Tibial nerve (tissue), 4 donors: Measurements from ENCODE around the gene GIMAP4. TPM values are rescaled to one million over a fixed set of nuclear protein-coding genes. Genes with fewer than 3 reads are reported as not detected.
A peak's percentile ranks its signal among the peaks of the same experiment; 100 is the strongest.
"Not testable (repeated sequence)": the region's sequence is repeated elsewhere in the genome, so short reads cannot be mapped to it uniquely, and the experiment has no call there.

ENCODE experiments used
- DNase-seq, 2 donors: peaks; one replicate each; pipeline ENCODE4 v3.0.0-alpha.2; 2019; ENCODE audit warnings: low spot score in 2 of 2
- H3K27ac ChIP-seq, 4 donors: fragments of 200-600 bp; sonication (generic) in 3 of 4; one replicate each; pipeline ENCODE4 v1.5.1; 2017 to 2019; ENCODE audit warnings: mild to moderate bottlenecking in 1 of 4
- H3K27me3 ChIP-seq, 2 donors: fragments of 200-600 bp; sonication (generic) in 1 of 2; one replicate each; pipeline versions ENCODE4 v1.5.1 to v1.6.0; 2017 to 2019
- H3K36me3 ChIP-seq, 3 donors: fragments of 200-600 bp; sonication (generic); one replicate each; pipeline ENCODE4 v1.5.1; 2018 to 2019
- H3K4me1 ChIP-seq, 4 donors: fragments of 200-600 bp; sonication (generic) in 3 of 4; one replicate each; pipeline ENCODE4 v1.5.1; 2017 to 2019
- H3K4me3 ChIP-seq, 4 donors: fragments of 200-600 bp; sonication (generic) in 3 of 4; one replicate each; pipeline ENCODE4 v1.5.1; 2017 to 2019; ENCODE audit warnings: mild to moderate bottlenecking in 1 of 4, moderate library complexity in 1 of 4
- H3K9me3 ChIP-seq, 4 donors: fragments of 200-600 bp; sonication (generic) in 3 of 4; one replicate each; pipeline ENCODE4 v1.5.1; 2017 to 2019
- CTCF ChIP-seq, 5 experiments: fragments of 200-600 bp in 3 of 5; fragments of 450-650 bp in 2 of 5; sonication (generic) in 3 of 5; IDR thresholded peaks; one replicate each; pipeline ENCODE4 v1.5.1; 2016 to 2019; ENCODE audit warnings: antibody characterized with exemption in 5 of 5, mild to moderate bottlenecking in 3 of 5, moderate library complexity in 2 of 5
- EP300 ChIP-seq, 2 donors: sonication (generic); formaldehyde crosslinking; IDR thresholded peaks; one replicate each; pipeline ENCODE4 v1.6.1; 2017; ENCODE audit warnings: antibody characterized with exemption in 2 of 2, mild to moderate bottlenecking in 1 of 2
- POLR2A ChIP-seq, 2 donors: fragments of 450-650 bp; IDR thresholded peaks; one replicate each; pipeline ENCODE4 v1.6.1; 2017; ENCODE audit warnings: antibody characterized with exemption in 2 of 2, mild to moderate bottlenecking in 2 of 2, moderate library complexity in 2 of 2
- WGBS, 2 donors: methylation state at CpG; one replicate each; pipeline ENCODE4 v1.1.5; 2018; 5-methylcytosine and 5-hydroxymethylcytosine counted together
- total RNA-seq, 4 donors: library from RNA; depleted of rRNA; stranded (reverse); fragments of >200 nt; gene quantifications; one replicate each; pipeline ENCODE4 v1.1.0, GENCODE V29; 2016

GIMAP4 gene
- total RNA-seq, 4 donors from 2014 or later, result 19.5 to 44.1 (median 31.8) TPM

- DNase-seq, result no peak
- WGBS, 2 donors, result 71 to 77% methylated on average over 2 of the region's 2 CpGs
- peaks cover 0 to 5% (median 0%) of the 10 kb centered on the region in 4 donors for H3K9me3 ChIP-seq
- H3K4me1 ChIP-seq, result no peaks in the 10 kb centered on the region
- peak overlapping the region in 3 of 4 donors; percentile 43 to 76 (median 64) for H3K27ac ChIP-seq
- no peak for TF ChIP-seq EP300 (IDR thresholded peaks at IDR 0.05)
- peaks cover 0 to 24% (median 0%) of the 10 kb centered on the region in 3 donors for H3K36me3 ChIP-seq
- peak overlapping the region in 3 of 4 donors; percentile 28 to 50 (median 37) for H3K4me3 ChIP-seq
- no peaks in the 10 kb centered on the region for H3K27me3 ChIP-seq
Measured at GRCh38 chr7:150568714-150569113, 1.5 kb downstream of the GIMAP4 start.

GRCh38 chr7:150569245-150569955 lies 2.2 kb downstream of the GIMAP4 start:
- Histone ChIP-seq H3K4me3 (peak overlapping the region in 3 of 4 donors; percentile 28 to 50 (median 37)), H3K9me3 (peaks cover 0 to 5% (median 0%) of the 10 kb centered on the region in 4 donors), H3K27ac (peak overlapping the region in 3 of 4 donors; percentile 43 to 76 (median 64)), H3K36me3 (peaks cover 0 to 24% (median 0%) of the 10 kb centered on the region in 3 donors), H3K4me1 (no peaks in the 10 kb centered on the region), H3K27me3 (no peaks in the 10 kb centered on the region)
- 63% methylated on average over 7 of the region's 7 CpGs for WGBS, 2 donors
- TF ChIP-seq CTCF (IDR thresholded peaks at IDR 0.05) (no peak), POLR2A (IDR thresholded peaks at IDR 0.05) (no peak), EP300 (IDR thresholded peaks at IDR 0.05) (no peak)
- DNase-seq, result no peak

GRCh38 chr7:150570556-150571465 lies 3.6 kb downstream of the GIMAP4 start:
- no peak overlapping the region for H3K4me3 ChIP-seq
- 77 to 79% methylated on average over 5 of the region's 5 CpGs for WGBS, 2 donors
- H3K27me3 ChIP-seq, result no peaks in the 10 kb centered on the region
- TF ChIP-seq EP300 (IDR thresholded peaks at IDR 0.05) (no peak), POLR2A (IDR thresholded peaks at IDR 0.05) (no peak), CTCF (IDR thresholded peaks at IDR 0.05) (no peak)
- H3K9me3 ChIP-seq, result peaks cover 0 to 11% (median 0%) of the 10 kb centered on the region in 4 donors
- H3K27ac ChIP-seq, result no peak overlapping the region
- peaks cover 0 to 24% (median 0%) of the 10 kb centered on the region in 3 donors for H3K36me3 ChIP-seq
- DNase-seq, result no peak
- H3K4me1 ChIP-seq, result no peaks in the 10 kb centered on the region

- 86 to 92% methylated on average over 10 of the region's 10 CpGs for WGBS, 2 donors
Measured at GRCh38 chr7:150572496-150572895, 5.3 kb downstream of the GIMAP4 start.

GRCh38 chr7:150579979-150580637 lies 12.9 kb downstream of the GIMAP4 start:
- not testable (repeated sequence) for H3K36me3 ChIP-seq, H3K27me3 ChIP-seq, H3K27ac ChIP-seq, H3K4me1 ChIP-seq, DNase-seq, H3K4me3 ChIP-seq
- 75 to 90% methylated on average over 7 of the region's 7 CpGs for WGBS, 2 donors
- H3K9me3 ChIP-seq, result peaks cover 0 to 20% (median 0%) of the 10 kb centered on the region in 4 donors

More at GRCh38 chr7:150572496-150572895, 5.3 kb downstream of the GIMAP4 start:
- Histone ChIP-seq H3K4me1 (no peaks in the 10 kb centered on the region), H3K36me3 (peaks cover 0 to 24% (median 0%) of the 10 kb centered on the region in 3 donors), H3K4me3 (no peak overlapping the region), H3K27me3 (no peaks in the 10 kb centered on the region), H3K9me3 (peaks cover 0 to 17% (median 0%) of the 10 kb centered on the region in 4 donors), H3K27ac (no peak overlapping the region)
- no peak for TF ChIP-seq EP300 (IDR thresholded peaks at IDR 0.05)
- no peak for TF ChIP-seq CTCF (IDR thresholded peaks at IDR 0.05)
- TF ChIP-seq POLR2A (IDR thresholded peaks at IDR 0.05), result no peak
- DNase-seq, result no peak
